NCI-H2081 treated with DMSO at 0.1 percent for 48 hours (cell line): Measurements from ENCODE around the gene RBM20.
"Not testable (repeated sequence)": the region's sequence is repeated elsewhere in the genome, so short reads cannot be mapped to it uniquely, and the experiment has no call there.

Experiments
- DNase-seq: peaks from one replicate; lab custom pipeline; 2025; lab: John Stamatoyannopoulos, UW

Gene RBM20

DNA sequence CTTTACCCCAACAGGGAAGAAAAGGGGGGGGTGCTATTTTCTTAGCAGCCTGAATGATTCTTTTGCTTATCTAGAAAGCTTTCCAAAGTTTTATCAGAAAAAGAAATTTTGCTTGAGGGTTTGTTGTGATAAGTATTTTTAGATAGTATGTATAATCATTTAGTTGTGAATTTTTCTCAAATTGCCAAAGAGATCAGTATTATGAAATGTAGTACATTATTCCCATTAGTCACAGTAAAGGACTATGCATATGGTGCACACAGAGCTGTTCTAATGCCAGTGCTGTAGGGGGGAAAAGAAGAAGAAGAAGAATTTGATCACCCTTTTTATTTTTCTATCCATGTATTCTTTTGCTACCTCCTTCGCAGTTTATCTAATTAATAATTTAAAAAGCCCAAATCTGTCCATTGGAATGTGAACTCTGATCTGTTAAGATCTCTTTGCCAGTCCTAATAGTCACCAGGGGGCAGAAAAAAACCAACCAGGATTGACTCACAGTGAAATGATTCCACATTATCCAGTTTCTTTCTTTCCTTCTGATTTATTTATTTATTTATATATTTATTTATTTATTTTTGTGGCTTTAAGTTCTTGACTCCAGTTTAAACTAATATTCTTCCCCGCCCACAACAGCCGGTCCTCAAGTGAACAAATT is 4.7 kb downstream of the RBM20 start:
- no peak for DNase-seq

DNA sequence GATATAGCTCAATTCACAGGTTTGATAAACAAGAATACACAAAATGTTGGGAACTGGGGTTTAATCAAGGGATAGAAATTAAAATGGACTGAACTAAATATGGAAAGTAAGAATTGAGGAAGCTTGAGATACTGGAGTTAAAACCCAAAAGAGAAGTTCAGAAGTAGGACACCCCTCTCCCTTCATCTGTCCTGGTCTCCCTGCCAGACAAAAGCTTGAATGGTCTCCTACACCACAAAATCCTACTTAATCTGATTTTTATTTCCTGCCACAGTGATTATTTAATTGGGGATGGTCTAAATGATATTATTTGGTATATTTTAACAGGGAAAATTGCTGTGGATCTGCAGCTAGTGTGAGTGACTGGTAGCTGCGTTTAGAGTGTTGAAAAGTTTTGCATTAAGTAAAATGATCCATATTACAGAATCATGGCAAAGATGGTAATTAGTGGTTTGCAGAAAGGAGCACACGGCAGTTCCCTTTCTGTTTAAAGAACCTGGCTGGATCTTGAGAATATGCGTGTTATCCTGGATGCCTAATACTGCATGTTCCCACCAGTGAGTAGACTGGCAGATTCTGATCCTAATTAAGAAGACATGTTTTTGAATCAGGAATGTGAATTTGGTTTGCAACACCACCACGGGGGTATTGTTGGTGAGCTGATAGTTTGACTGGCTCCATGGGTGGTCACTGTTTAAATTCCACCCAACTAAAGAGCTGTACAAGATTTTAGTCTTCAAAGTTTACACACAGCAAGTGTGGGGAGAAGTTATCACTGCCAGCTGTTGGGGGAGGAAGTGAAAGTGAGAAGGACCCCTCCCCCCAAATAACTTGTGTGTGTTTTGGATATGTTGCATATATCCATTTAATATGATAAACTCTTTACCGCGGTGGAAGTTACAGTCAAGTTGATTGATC is 5.5 kb downstream of the RBM20 start:
- no peak for DNase-seq

DNA sequence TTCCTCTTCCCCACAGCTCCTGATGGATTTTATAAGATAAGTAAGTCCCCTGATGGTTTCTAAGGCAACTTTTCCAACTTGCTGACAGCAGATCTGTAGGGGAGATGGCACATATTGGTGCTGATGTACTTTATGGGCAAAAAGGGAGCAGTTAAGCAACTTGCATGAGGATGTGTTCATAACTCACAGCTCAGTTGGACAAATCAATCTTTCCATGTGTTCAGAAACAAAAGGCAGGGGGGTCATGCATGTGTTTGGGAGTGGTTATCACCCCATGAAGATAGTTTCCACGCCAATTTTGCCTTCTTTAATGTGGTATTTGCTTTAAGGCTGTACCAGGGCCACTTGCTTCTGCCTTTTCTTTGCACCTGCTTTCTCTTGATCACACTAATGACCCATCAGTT is 6.1 kb downstream of the RBM20 start:
- DNase-seq: no peak

DNA sequence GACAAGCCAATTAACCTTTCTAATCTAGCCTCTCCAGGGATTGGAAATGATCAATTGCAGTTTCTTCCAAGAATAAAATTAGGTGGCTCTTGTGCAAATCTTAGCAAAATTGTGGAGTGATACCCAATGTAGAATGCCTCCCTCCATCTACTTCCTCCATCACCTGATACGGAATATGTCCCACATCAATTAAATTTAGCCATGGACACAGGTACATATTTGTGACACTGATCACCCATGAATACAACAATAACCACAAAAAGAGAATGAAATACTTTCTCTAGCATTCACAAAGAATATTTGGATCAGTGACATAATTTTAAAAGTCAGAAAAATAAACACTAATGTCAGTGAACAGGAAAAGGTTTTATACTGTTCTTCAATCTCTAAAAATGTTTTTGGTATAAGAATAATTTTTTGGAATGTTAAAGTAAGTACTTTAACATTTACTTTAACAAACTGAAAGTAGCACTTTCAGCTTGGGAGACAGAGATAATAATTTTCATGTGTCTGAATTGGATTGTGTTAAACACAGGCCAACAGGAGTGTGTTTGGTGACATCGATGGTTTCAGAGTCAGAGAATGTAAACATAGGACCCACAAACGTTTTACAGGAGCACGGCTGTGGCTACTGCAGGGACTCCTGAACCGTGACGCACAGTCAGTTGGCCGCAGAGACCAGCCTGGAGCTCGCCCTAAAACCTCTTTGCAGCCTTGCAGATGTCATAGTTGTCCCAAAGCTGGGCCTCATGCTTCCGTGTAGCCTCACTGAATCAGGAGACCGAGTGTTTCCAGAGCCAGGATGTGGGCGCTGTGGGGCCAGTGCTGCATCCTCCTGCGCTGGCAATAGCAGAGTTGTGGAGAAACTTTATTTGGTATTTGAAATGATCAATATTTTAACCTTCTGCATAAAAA is 7.2 kb downstream of the RBM20 start:
- DNase-seq: no peak

DNA sequence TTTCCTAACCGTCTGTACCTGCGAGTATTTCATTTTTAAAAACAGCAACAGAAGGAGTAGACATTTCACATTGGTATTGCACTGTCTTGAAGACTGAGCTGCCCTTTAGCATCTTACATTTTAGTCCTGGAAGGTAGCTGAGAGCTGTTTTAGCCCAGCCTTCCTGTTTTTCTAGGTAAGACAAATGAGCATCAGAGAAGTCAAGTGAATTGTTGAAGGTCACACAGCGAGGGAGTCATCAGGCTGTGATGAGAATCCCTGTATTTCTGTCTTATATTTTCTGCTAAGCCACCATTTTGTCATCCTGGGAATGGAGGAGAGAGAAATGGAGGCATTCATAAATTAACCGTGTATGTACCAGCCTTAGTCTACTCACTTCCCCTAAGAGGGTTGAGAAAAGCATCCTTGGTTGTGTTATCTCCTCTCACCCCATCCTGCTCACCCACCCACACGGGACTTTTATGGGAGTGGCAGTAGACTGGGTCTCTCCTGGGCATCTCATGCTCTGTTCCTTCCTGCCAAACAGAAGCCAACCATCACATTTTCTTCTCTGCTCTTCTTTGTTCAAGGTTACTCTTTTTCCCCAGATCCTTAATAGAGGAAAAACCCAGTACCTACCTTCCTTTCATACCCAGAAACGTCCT is 8.5 kb downstream of the RBM20 start:
- DNase-seq: no peak

DNA sequence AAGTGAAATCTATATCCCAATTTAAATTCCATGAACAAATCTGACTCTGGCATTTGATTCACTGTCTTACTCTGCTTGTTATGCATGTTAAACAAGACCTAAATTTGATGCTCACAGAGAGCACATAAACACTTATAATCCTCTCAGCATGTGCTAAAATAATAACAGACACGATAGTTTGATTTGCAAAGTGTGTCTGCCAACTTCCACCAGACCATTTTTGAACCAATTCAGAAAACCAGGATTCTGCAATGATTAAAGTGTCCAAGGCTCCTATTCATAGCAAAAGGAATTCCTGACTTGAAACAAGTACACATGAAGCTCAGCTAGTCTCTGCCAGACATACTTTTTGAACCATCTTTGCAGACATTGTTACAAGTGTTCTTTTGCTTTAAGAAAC is 11.2 kb downstream of the RBM20 start:
- DNase-seq: no peak

DNA sequence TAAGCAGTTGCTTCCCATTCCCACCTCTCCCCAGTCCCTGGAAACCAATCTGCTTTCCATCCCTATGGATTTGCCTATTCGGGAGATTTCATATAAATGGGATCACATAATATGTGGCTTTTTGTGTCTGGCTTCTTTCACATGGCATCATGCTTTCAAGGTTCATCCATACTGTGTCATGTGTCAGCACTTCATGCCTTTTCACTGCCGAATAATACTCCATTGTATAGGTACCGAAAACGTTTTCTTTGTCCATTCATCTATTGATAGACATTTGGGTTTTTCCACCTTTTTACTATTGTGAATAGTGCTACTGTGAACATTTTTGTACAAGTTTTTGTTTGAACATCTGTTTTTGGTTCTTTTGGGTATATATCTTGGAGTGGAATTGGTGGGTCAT is 12.5 kb downstream of the RBM20 start:
- DNase-seq: no peak

DNA sequence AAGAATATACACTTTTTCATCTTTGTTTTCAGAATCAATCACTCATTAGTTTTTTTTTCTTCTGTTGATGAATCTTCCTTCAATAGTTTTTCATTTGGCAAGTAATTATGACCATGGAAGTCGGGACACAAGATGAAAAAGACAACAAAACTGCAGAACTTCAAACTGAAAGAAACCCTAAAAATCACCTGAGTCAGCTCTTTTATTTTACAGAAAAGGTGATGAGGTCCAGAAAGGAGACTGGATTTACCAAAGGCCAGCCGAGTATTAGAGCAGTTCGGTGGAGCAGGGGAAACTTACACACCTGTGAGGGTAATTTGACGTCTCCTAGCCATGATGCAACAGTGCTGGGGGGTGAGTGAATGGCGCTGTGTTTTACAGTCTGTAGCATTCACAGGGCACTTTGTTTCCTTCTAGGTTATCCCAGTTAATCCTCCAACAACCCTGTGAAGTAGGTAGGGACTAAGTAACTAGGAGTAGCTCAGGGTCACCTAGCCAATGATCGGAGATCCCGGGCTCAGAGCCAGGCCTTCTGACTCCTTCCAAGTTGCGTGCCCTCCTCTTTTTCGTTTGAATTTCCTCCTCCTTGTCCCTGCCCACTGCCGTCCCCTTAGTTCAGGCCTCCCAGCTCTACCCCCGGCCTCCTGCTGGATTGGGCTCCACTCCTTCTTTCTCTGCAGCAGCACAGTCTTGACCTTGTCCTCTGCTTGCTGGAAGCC is 14.0 kb downstream of the RBM20 start:
- DNase-seq: no peak

DNA sequence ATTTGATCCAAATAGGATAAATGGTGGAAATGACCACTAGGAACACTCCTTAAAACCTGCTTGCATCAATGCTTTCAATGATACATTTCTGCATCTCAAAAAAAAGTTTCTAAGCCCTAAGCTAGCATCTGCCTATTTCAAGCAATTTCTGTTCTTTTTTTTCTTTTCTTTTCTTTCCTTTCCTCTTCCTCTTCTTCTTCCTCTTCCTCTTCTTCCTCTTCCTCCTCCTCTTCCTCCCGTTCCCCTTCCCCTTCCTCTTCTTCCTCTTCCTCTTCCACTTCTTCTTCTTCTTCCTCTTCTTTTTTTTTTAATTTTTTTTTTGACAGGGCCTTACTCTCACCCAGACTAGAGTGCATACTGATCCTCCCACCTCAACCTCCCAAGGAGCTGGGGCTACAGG is 15.4 kb downstream of the RBM20 start:
- no peak for DNase-seq

DNA sequence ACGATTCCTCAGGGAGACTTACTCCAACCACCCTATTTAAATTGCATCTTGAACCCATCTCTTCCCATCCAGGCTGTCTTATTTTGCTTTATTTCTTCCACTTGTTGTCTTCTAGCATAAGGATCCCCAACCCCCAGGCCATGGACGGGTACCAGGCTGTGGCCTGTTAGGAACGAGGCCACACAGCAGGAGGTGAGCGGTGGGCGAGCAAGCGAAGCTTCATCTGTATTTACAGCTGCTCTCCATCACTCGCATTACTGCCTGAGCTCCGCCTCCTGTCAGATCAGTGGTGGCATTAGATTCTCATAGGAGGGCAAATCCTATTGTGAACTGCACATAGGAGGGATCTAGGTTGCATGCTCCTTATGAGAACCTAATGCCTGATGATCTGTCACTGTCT is 16.2 kb downstream of the RBM20 start:
- not testable (repeated sequence) for DNase-seq

DNA sequence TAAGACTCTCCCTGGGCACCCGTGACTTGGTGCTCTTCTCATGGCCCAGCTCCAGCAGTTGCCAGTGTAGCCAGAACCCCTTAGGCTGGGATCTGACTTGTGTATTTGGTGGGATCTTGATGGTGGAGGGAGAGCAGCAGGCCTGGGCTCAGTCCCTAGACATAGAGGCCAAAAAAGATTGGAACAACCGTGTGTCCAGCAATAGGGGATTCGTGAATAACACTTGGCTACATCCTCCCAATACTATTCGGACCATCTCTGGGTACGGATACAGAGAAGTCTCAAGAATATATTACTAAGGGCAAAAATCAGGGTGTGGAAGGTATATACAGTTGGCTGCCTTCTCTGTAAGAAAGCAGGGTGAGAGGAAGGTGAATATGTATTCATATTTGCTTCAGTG is 17.2 kb downstream of the RBM20 start:
- no peak for DNase-seq

DNA sequence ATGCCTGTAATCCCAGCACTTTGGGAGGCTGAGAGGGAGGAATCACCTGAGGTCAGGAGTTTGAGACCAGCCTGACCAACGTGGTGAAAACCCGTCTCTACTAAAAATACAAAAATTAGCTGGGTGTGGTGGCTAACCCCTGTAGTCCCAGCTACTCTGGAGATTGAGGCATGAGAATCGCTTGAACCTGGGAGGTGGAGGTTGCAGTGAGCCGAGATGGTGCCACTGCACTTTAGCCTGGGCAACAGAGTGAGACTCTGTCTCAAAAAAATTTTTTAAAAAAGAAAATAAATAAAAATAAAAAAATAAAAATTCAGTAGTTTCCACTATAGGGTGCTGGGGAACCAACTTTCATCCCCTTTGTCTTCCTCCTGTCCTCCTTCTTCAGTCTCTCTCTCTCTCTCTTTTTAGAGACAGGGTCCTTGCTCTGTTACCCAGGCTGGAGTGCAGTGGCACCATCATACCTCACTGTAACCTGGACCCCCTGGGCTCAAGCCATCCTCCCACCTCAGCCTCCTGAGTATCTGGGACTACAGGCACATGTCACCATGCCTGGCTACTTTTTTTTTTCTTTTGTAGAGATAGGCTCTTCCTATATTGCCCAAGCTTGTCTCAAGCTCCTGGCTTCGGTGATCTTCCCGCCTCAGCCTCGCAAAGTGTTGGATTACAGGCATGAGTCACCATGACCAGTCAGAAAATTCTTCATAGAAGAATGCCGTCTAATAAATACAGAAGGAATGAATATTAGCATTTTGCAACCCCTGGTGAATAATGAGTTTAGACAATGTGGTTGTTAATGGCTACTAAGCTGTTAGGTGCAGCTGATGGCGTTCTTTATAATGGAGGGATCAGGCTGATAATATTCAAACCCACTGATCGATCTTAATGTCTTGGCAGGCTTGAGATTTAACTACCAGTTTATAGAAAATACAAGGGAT is 20.6 kb downstream of the RBM20 start:
- DNase-seq: no peak

DNA sequence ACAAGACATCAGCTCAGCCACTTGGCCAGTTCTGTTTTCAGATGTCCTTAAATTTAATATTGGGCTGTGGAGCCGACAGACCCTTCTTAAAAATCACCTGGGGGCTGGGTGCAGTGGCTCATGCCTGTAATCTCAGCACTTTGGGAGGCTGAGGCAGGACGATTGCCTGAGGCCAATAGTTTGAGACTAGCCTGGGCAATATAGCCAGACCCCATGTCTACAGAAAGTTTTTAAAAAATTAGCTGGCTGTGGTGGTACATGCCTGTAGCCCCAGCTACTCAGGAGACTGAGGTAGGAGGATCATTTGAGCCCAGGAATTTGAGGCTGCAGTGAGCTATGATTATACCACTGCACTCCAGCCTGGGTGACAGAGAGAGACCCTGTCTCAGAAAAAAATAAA is 22.1 kb downstream of the RBM20 start:
- DNase-seq: not testable (repeated sequence)

DNA sequence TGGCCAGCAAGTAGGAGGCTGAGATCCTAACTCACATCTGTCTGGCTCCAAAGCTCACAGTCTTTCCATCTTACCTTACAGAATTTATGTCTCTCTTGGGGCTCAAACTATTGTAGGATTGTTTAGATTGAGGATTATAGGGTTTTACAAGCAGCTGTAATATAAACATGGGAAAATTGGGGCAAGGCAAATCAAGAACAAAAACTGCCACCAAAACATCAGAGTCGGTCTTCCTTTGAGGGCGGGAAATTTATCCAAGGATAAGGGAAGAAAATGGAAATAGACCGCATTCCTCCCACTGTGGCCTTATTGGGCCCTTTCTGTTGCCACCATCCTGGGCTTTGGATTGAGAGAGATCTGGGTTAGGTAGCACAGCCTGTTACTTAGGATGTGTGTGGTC is 22.5 kb downstream of the RBM20 start:
- DNase-seq: no peak

DNA sequence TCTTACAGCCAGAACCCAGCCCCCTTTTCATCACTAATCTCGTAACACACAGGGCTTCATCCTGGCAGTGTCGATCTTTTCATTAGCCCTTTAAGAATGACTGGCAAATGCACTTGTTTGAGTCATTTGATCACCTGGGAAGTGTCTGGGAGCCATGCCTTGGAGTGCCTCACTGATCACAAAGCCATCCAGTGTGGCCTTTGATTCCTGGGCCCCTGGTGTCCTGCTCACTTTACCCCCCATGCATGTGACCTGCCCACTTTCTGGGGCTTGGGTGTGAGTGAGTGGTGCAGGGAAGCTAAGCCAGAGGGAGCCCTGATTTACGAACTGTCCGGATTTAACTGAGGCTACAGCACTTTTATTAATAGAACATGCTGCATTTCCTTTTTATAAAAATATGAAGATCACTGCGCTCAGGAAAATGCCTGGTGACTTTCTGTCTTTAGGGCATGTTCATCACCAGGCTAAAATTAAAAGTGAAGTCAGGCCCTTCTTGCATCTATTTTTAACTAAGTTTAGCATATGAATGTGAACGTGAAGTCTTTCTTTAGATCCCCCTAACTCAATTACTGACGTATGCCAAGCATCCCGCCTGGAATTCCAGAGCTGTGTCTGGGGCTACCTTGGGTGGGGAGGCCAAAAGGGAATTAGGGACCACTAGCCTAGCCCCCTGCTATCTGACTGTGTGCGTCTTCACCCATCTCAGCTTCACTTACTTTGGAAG is 23.6 kb downstream of the RBM20 start:
- DNase-seq: no peak

DNA sequence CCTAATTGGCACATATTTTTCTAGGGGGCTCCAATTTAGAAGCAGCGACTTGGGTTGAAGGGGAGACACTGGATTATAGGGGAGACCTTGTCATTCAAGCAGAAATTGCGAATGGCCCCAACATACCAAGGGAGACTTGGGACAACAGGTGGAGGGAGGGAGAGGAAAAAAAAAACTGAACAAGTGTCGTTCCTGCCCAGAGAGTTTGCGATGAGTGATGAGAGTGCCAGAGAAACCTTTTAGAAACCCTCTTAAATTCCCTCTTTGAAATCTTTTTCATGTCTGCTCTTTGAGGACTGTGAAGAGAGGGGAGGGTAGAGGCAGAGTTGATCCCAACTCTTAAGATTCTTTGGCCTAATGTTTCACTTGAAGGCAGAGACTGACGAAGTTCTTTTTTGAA is 24.3 kb downstream of the RBM20 start:
- no peak for DNase-seq

DNA sequence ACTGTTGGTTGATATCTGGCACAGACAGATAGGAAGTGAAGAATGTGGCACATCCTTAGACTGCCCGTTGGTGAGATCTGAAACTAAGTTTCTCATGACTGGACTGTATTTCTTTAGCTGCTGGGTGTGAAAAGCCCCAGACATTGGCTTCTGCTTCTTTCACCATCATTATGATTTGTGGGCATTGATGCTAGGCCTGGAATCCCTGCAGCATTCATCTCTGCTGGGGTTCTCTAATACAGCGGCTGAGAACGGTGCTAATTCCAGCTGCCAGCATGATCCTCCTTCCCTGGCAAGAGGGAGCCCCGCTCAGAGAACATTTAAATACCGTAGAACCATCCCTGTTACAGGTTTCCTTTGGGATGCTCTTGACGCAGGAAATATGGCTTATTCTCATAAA is 26.2 kb downstream of the RBM20 start:
- DNase-seq: no peak

DNA sequence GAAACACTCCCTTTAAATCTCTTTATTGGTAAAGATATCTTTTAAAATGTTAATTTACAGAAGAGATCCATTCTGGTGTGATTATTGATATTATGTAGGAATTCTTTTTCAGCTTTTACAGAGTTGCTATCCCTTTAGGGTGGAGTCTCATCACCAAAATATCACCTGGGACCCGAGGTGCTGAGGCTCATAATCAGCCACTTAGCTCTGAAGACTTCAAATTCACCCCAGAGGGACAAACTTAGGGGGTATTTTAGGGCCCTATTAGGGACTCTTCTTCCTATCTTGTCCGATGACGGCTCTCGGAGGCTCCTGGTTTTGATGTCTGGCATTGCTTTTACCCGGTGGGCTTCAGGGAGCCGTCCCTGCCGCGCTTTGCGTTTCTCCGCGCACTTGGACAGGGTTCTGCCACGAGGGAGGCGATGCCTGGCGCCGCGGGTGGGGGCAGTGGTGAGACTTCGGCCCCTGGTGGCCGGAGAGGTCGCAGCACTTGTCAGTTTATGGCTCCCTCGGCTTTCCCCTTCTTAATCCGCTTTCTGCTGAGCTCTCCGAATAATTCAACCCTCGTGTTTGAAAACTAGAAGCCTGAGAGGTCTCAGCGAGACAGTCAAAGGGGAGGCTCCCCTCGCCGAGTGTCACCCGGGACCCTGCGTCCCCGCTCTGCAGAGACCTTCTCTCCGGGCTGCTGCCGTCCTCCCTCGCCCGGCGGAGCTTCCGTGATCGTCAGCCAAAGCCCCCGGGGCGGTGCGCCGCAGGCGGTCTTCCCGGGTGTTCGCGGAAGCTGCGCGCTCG is 27.8 kb downstream of the RBM20 start:
- DNase-seq: no peak

DNA sequence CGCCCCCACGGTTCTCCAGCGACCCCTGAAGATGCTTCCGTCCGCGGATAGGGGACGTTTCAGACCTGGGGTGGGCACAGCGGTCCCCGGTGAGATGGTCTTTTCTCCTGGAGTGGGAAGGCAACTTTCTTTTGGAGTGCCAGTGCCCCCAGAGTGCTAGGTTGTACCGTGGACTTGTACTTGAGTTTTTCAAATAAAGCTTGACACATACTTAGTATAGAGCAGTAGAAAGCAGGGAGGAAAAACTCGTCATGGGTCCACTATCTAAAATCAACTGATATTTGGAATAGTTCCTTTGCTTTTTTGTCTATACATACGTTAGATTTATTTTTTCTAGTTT is 28.4 kb downstream of the RBM20 start:
- no peak for DNase-seq
